T follicular helper cell (primary cell): ENCODE results near the gene GULP1.

Source experiments
- DNase-seq: peaks from one replicate; pipeline ENCODE4 v3.0.0-alpha.2; 2020; ENCODE audit warnings: low read depth

Gene GULP1

GRCh38 chr2:188322569-188323551 lies 31.2 kb downstream of the GULP1 start:
- DNase-seq, result no peak

DNA sequence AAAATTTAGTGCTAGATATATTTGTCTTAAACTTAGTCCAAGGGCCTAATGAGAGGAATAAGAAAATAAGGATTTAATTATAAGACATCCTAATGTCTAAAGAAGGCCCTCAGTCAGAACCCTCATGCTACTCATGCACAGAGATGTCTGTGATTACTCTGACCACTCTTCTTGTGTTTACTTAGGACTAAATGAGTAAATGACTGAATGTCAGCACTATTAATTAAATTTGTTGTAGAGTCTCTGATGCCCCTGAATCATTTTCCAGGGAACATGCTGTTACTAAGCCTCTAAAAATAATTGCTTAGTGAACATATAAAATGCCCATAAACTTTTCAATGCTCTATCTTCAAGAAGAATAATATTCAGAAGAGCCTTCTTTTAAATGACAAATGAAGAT lies 32.4 kb downstream of the GULP1 start:
- DNase-seq, result no peak

GRCh38 chr2:188326290-188326668 lies 34.6 kb downstream of the GULP1 start:
- DNase-seq, result no peak

DNA sequence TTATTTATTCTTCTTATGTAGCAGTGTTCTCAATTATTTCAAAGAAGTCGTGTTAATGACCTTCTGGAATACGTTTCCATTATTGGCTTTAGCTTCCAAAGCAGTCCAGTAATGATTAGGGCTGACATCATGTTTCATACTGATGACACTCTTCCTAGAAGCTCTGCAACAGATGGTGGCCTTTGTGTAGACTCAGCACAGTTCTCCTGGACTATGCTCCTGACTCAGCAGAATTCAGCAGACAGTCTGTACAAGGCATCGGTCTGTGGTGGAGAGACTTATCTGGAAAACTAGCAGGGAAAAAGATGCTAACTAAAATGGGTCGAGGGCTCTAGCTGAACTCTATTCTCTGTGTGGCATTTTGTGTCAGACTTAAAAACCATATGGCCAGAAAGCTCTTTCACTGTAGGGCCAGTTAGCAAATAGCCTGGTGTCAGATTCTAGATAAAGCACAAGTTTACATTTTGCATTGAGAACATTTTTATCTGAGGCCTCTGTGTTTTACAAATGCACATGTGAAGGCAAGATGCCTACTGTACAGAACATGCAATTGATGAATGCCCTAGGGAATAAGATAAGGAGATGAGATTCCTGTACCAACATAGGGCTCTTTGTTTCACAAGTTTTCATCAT lies 35.1 kb downstream of the GULP1 start:
- DNase-seq, result no peak

GRCh38 chr2:188327518-188328213 lies 36.0 kb downstream of the GULP1 start:
- no peak for DNase-seq

DNA sequence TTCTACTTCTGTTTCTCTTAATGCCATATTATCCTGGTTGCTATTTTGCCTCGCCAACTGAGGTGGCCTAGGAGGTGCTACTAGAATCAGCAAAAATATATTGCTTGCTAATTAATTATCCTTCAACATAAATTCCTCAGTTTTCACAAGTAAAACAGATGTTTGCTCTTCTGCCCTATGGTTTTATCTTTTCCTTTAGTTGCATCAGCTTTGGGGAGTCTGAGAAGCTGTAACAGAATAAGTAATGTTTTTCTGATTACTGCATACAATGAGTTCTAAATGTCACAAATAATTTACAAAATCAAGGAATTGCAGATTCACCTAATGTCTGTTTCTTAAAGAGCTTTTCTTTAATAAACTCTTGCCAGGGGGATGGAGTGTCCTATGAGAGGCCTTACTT lies 36.7 kb downstream of the GULP1 start:
- no peak for DNase-seq

DNA sequence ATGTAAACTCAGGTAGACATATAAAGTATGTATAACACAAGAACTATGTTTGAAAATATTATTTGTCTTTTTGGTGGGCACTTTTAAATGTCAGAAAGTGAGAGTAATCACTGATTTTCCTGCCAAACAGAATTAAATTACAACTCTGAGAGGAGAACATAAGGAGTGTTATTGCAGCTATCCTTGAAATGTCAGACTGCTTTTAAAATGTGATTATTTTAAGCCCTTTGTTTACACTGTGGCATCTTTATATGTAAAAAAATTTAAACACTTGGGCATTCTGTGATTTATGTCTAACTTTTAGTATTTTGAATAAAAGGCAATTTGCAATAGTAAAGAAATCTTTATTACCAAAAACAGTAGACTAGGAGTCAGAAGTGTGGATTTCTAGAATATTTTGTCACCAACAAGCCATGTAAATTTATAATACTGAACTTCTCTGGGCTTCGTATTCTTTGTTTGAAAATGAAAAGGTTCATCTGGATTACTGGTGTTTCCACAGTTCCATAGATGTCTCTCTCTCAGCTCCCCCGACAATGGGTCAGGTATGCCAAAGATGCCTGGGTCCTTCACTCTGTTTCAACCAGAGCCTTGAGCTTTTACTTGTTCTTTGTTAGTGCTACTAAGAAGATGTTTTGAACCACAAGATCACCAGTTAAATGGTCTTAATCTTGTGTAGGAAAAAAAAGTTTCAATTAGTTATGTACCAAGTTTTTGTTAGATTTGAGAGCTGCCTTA lies 38.8 kb downstream of the GULP1 start:
- no peak for DNase-seq

DNA sequence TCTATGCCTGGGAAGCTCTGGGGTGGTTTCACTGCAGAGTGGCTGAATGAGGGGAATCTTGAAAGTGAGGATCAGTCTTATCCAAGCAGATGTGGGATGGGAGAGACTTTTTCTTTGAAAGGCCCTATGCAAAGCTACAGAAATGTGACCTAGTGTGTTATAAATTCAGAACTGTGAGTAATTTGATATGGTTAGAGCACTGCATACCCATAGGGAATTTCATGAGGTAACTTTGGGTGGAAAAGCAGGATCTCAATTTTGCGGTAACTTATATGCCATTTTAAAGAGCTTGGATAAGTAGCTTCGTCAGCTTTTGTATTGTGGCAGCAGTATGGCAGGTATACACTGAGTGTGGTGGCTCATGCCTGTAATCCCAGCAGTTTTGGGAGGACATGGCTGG lies 40.9 kb downstream of the GULP1 start:
- no peak for DNase-seq

GRCh38 chr2:188333751-188334524 lies 42.3 kb downstream of the GULP1 start:
- DNase-seq, result no peak

- no peak for DNase-seq
Measured at GRCh38 chr2:188338463-188338862, 46.8 kb downstream of the GULP1 start.

- DNase-seq, result no peak
Measured at GRCh38 chr2:188340257-188340656, 48.6 kb downstream of the GULP1 start.

DNA sequence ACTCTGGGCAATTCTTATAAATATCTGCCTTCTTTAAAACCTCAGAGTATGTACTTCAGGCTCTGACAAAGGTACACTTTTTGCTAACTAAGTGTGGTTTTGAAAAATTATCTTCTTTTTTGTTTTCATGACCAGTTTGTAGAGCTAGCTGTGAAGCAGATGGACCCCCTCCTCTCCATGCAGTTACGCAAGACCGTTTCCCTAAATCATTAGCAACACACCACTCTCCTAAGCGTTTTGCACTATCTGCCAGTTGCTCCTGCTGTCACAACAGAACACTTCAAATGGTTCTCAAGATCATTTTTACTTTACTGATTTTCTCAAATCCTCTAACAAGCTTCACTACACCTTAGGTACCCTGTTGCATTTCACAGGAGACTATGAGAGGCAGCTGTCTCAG lies 53.3 kb downstream of the GULP1 start:
- no peak for DNase-seq

- no peak for DNase-seq
Measured at GRCh38 chr2:188345426-188345825, 53.8 kb downstream of the GULP1 start.

- no peak for DNase-seq
Measured at GRCh38 chr2:188345831-188346458, 54.3 kb downstream of the GULP1 start.

DNA sequence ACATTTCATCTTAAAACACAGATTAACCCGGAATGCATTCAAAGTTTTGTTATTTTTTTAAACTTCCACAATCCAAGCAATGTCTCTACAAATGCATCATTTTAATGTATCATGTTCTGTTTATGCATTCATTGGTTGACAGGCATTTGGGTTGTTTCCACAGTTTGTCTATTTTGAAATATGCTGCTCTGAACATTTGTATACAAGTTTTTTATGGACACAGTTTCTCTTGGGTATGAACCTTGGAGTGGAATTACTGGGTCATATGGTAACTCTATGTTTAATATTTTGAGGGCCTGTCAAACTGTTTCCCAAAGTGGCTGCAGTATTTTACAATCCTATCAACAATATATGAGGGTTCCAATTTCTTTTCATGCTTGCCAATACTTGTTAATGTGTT lies 57.3 kb downstream of the GULP1 start:
- no peak for DNase-seq

GRCh38 chr2:188353282-188353681 lies 61.6 kb downstream of the GULP1 start:
- no peak for DNase-seq

DNA sequence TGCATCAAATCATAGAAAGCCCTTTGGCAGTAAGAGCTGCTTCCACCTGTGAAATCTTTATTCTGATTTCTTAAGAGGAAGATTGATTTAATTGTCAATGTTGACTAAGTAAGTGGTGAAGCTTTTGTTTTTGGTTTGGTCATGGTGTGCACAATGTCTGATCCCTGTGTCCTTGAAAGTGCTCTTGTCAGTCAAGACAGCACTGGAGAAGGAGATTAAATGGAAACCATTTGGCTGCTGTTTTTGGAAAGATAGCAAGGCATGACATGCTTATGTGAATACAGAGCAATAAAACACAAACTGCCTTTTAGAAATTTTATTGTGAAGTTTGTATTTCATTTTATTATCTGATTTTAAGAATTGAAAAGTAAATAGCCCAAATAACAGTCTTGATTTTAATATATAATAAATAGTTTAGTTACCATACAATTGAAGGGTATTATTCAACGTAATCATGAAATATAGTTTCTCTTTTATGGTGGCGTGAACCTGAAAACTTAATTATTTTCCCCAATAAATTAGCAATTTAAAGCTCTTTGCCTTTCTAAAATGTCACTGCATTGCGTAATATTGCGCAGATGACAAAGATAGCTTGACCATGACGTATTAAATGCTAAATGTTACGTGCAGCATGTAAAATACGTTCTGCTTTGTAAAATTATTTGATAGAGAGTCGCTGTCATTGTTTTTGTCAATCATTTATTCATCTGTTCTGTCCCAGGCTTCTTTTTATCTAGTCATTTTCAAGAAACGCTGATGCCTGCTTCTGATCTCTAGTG lies 69.0 kb downstream of the GULP1 start:
- DNase-seq, result no peak

DNA sequence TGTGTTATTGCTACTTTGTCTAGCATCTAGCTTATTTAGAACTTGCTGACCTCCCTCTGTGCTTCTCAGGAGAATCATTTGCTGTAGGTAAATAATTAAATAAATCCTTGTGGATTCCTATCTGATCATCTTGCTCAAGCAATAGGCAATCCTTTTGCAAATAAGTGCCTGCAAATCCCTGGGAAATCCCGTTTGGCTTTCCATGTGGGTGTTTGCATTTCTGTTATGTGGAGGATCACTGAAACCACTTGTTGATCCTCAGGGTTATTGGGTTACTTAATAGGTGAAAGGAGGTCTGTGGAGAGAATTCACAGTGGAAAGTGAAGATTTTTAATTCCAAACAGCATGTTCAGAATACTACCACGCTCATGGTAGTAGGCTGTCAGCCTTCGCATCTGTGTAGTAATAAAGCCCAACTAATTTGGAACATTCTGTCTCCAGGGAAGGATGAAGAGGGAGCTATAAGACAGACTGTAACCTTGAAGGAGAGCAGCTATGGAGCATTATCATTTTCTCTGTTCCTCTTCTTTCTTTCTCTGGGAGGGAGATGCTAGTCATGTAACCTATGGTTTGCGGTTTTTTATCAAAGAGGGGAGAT lies 72.5 kb downstream of the GULP1 start:
- DNase-seq, result no peak

GRCh38 chr2:188365058-188365641 lies 73.5 kb downstream of the GULP1 start:
- DNase-seq, result no peak
